Measurements from ENCODE around the gene HYAL3. TPM values are rescaled to one million over a fixed set of nuclear protein-coding genes. Genes with fewer than 3 reads are reported as not detected.

Gene HYAL3
- total and polyA plus RNA-seq, 2 of the 13 experiments (the other 11 are each of a cell fraction or from before 2014, with no cell fraction given), result 5.5 to 10.4 TPM

DNA sequence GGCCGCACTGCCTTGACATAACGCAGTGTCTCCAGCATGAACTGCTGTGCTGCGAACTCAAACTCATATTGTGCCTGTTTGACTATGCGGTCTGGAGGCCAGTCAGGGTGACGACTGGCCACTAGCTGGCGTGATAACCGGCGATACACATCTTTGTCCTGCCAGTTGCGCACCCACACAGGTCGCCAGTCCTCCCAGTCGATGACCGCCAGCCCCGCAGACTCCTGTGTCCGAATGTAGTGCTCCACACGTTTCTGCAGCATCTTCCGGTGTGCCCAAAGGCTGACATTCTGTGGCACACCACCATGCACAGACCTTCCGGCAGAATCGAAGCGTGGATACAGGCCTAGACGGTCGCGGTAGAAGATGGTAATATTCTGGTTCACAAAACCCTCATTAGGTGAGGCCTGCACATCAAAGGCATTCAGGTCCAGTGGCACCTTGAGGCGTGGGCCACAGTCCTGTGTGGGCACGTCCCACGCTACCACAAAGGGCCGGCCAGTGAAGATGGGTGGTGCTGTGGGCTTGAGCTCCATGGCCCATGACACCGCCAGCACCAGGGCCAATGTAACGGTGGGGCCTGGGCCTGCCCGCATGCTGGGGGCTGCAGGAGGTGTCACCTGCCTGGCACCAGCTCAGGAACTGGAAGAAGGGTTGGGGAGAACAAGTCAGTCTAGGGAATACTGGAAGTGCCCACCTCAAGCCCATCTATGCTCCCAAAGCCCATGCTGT, 20.9 kb upstream of the HYAL3 start:
- no peak overlapping the region for H2AFZ ChIP-seq (ENCODE audit: low read length)
- peak overlapping the region; percentile 99 for H3K9ac ChIP-seq (ENCODE audit: insufficient read depth, low read depth, low read length)
- intact Hi-C loops (cut with micrococcal nuclease; ENCODE audit: unreplicated experiment), result no loop called here
- in situ Hi-C loops (cut with HindIII; ENCODE audit: extremely low pct_ligation_motif_present, low pct_unique_long_range_greater_than_20kb), result loop anchor here (5.0 kb wide), 1 partner anchor 58 kb away; no protein-coding TSS in a partner anchor
- WGBS (ENCODE audit: low lambda C conversion rate), result 88% methylated on average over 15 of the region's 29 CpGs
- FAIRE-seq (no peak), DNase-seq (ENCODE audit: low spot score) (no peak), ATAC-seq (no peak)
- peak overlapping the region; percentile 100 for H3K27ac ChIP-seq (ENCODE audit: extremely low read length, insufficient read depth, low read length)
- H3K4me2 ChIP-seq (ENCODE audit: low read depth, low read length), result peak overlapping the region; percentile 94
- no peaks in the 10 kb centered on the region; a peak in 1 of 5 replicates for H3K27me3 ChIP-seq (ENCODE audit: control insufficient read depth in 1 of 2, insufficient read depth in 2 of 2, low read length in 2 of 2)
- peaks cover 77% of the 10 kb centered on the region for H3K4me1 ChIP-seq (ENCODE audit: insufficient read depth, low read length)
- ChIA-PET POLR2A (interaction anchor here (1.2 to 13.0 kb wide), 4 partner anchors 11 to 20 kb away, joined by 7 to 222 read pairs (median 9); partner anchors contain the start of genes HYAL1, HYAL3 and NAA80), CTCF (ENCODE audit: low intra/inter-chr PET ratio, low total read pairs) (no interaction called here)
- H3K36me3 ChIP-seq (replicated peaks in 1 of 2; ENCODE audit: control insufficient read depth in 1 of 2, insufficient read depth in 2 of 2, low read length in 2 of 2), result peaks cover 16 to 34% of the 10 kb centered on the region in 2 experiments
- peak overlapping the region; percentile 81 to 91 (median 85); a peak in 5 of 6 replicates for H3K4me3 ChIP-seq (replicated peaks in 1 of 3; ENCODE audit: insufficient read depth in 1 of 3, low read depth in 2 of 3, low read length in 3 of 3)
- no peaks in the 10 kb centered on the region for H3K9me3 ChIP-seq (ENCODE audit: low read length)
- H4K20me1 ChIP-seq (ENCODE audit: insufficient read depth, low read length), result no peaks in the 10 kb centered on the region
- no TSS peak for BruUV-seq (replicated peaks)
- peaks cover 25% of the 10 kb centered on the region for H3K79me2 ChIP-seq (ENCODE audit: insufficient read depth, low read length)
- TF ChIP-seq, protein P1, sequence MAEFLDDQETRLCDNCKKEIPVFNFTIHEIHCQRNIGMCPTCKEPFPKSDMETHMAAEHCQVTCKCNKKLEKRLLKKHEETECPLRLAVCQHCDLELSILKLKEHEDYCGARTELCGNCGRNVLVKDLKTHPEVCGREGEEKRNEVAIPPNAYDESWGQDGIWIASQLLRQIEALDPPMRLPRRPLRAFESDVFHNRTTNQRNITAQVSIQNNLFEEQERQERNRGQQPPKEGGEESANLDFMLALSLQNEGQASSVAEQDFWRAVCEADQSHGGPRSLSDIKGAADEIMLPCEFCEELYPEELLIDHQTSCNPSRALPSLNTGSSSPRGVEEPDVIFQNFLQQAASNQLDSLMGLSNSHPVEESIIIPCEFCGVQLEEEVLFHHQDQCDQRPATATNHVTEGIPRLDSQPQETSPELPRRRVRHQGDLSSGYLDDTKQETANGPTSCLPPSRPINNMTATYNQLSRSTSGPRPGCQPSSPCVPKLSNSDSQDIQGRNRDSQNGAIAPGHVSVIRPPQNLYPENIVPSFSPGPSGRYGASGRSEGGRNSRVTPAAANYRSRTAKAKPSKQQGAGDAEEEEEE (CRISPR knock-in tag; IDR thresholded peaks at IDR 0.05; ENCODE audit: borderline replicate concordance), result no peak
- TF ChIP-seq RBM22 (optimal IDR thresholded peaks at IDR 0.05; ENCODE audit: low read length) (peak; percentile 15), HMG20B (CRISPR knock-in tag; conservative IDR thresholded peaks at IDR 0.05) (no peak), THAP9 (CRISPR knock-in tag; IDR thresholded peaks at IDR 0.05; ENCODE audit: borderline replicate concordance) (no peak), CEBPZ (IDR thresholded peaks at IDR 0.05; ENCODE audit: low read length) (no peak), PHF21A (CRISPR knock-in tag; IDR thresholded peaks at IDR 0.05) (no peak), ZNF234 (CRISPR knock-in tag; conservative IDR thresholded peaks at IDR 0.05) (no peak), ZSCAN21 (CRISPR knock-in tag; IDR thresholded peaks at IDR 0.05; ENCODE audit: borderline replicate concordance) (no peak), SMARCE1 (IDR thresholded peaks at IDR 0.05; ENCODE audit: borderline replicate concordance) (no peak), ZNF333 (CRISPR knock-in tag; IDR thresholded peaks at IDR 0.05; ENCODE audit: borderline replicate concordance) (no peak), CCDC6 (CRISPR knock-in tag; IDR thresholded peaks at IDR 0.05) (no peak)
- TF ChIP-seq, protein P2, sequence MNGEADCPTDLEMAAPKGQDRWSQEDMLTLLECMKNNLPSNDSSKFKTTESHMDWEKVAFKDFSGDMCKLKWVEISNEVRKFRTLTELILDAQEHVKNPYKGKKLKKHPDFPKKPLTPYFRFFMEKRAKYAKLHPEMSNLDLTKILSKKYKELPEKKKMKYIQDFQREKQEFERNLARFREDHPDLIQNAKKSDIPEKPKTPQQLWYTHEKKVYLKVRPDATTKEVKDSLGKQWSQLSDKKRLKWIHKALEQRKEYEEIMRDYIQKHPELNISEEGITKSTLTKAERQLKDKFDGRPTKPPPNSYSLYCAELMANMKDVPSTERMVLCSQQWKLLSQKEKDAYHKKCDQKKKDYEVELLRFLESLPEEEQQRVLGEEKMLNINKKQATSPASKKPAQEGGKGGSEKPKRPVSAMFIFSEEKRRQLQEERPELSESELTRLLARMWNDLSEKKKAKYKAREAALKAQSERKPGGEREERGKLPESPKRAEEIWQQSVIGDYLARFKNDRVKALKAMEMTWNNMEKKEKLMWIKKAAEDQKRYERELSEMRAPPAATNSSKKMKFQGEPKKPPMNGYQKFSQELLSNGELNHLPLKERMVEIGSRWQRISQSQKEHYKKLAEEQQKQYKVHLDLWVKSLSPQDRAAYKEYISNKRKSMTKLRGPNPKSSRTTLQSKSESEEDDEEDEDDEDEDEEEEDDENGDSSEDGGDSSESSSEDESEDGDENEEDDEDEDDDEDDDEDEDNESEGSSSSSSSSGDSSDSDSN (CRISPR knock-in tag; IDR thresholded peaks at IDR 0.05), result no peak
